ENCODE data around the gene MID1.

GRCh38 chrX:10496345-10496965 lies 123.9 kb downstream of the MID1 start:
- no peak for TF ChIP-seq HMG20A (CRISPR knock-in tag; conservative IDR thresholded peaks at IDR 0.05)
- no peak for TF ChIP-seq NFIC (IDR thresholded peaks at IDR 0.05)
- no peak for TF ChIP-seq ZNF668 (CRISPR knock-in tag; IDR thresholded peaks at IDR 0.05)
- no peak for TF ChIP-seq SMAD1 (IDR thresholded peaks at IDR 0.05; ENCODE audit: low read depth, low read length, partially characterized antibody)
- TF ChIP-seq ZNF318 (IDR thresholded peaks at IDR 0.05; ENCODE audit: borderline replicate concordance in 1 of 2, low read depth in 1 of 2) = no peak
- no peak for TF ChIP-seq FOXP1 (CRISPR knock-in tag; IDR thresholded peaks at IDR 0.05)
- no peak for TF ChIP-seq TRIM25 (IDR thresholded peaks at IDR 0.05; ENCODE audit: borderline replicate concordance)
- TF ChIP-seq EWSR1 (IDR thresholded peaks at IDR 0.05; ENCODE audit: borderline replicate concordance, low read depth, partially characterized antibody) = no peak
- TF ChIP-seq SNAPC5 (CRISPR knock-in tag; IDR thresholded peaks at IDR 0.05) = no peak
- TF ChIP-seq POLR2AphosphoS2 (IDR thresholded peaks at IDR 0.05; ENCODE audit: low read length) = no peak
- no peak for TF ChIP-seq FOXJ3 (CRISPR knock-in tag; IDR thresholded peaks at IDR 0.05)
- TF ChIP-seq TCF15 (CRISPR knock-in tag; IDR thresholded peaks at IDR 0.05) = no peak
- TF ChIP-seq BHLHE40 (IDR thresholded peaks at IDR 0.05; ENCODE audit: low read length) = no peak
